ENCODE data around the gene SAMD4B.

- TF ChIP-seq, protein P1, sequence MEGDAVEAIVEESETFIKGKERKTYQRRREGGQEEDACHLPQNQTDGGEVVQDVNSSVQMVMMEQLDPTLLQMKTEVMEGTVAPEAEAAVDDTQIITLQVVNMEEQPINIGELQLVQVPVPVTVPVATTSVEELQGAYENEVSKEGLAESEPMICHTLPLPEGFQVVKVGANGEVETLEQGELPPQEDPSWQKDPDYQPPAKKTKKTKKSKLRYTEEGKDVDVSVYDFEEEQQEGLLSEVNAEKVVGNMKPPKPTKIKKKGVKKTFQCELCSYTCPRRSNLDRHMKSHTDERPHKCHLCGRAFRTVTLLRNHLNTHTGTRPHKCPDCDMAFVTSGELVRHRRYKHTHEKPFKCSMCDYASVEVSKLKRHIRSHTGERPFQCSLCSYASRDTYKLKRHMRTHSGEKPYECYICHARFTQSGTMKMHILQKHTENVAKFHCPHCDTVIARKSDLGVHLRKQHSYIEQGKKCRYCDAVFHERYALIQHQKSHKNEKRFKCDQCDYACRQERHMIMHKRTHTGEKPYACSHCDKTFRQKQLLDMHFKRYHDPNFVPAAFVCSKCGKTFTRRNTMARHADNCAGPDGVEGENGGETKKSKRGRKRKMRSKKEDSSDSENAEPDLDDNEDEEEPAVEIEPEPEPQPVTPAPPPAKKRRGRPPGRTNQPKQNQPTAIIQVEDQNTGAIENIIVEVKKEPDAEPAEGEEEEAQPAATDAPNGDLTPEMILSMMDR (IDR thresholded peaks at IDR 0.05) = no peak
- no peak for TF ChIP-seq POLR2A (IDR thresholded peaks at IDR 0.05)
Measured at GRCh38 chr19:39327363-39328045, 14.7 kb upstream of the SAMD4B start.

Measured in body of pancreas (tissue), 4 donors.